HG02759 (cell line): Measurements from ENCODE around the gene INVS.
"Not testable (repeated sequence)": the region's sequence is repeated elsewhere in the genome, so short reads cannot be mapped to it uniquely, and the experiment has no call there.

Source experiments
- ATAC-seq: cut with Tn5 transposase; IDR thresholded peaks from one replicate; pipeline ENCODE4 v1.9.1; 2021; ENCODE audit warnings: mild to moderate bottlenecking, moderate library complexity; ENCODE audit not compliant: unreplicated experiment

INVS gene

GRCh38 chr9:100083448-100084127 lies 15.5 kb upstream of the INVS start:
- ATAC-seq = peak; percentile 33

DNA sequence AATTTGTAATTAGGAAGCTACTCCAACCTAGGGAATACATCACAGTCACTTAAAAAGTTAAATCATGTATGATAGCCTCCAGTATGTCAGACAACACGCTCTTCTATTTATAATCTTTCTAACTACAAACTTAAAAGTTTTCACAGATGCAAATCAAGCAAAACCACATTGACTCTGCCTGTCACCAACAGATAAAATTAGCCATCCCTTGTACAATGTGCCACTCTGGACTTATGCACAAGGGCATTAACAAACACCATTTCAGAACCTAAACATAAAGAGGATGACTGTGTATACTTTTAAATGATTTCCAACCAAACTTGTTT lies 15.0 kb upstream of the INVS start:
- ATAC-seq = peak; percentile 48

GRCh38 chr9:100084734-100085133 lies 14.3 kb upstream of the INVS start:
- peak; percentile 84 for ATAC-seq

- no peak for ATAC-seq
Observed at GRCh38 chr9:100086097-100086635, 12.9 kb upstream of the INVS start.

GRCh38 chr9:100087218-100087617 lies 11.8 kb upstream of the INVS start:
- ATAC-seq = no peak

GRCh38 chr9:100088202-100088601 lies 10.8 kb upstream of the INVS start:
- ATAC-seq = no peak

GRCh38 chr9:100090880-100091279 lies 8.2 kb upstream of the INVS start:
- no peak for ATAC-seq

GRCh38 chr9:100091650-100092049 lies 7.4 kb upstream of the INVS start:
- ATAC-seq = no peak

DNA sequence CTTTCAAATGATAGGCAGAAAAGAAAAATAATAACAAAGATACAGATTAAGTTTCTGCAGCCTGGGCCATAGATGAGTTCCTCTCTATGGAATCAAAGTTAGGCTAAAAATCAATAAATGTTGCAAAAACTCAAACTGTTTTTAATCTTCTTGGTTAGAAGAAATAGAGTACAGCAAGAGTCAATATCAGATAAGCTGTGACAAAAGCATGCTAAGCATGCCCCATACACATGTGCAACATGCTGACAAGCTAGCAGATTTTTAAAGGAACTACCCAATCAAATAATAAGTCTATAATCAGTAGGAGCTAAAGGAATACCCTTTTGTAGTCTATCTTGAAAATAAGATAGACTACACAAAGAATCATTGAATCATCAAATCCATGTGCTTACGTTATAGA lies 7.0 kb upstream of the INVS start:
- no peak for ATAC-seq

DNA sequence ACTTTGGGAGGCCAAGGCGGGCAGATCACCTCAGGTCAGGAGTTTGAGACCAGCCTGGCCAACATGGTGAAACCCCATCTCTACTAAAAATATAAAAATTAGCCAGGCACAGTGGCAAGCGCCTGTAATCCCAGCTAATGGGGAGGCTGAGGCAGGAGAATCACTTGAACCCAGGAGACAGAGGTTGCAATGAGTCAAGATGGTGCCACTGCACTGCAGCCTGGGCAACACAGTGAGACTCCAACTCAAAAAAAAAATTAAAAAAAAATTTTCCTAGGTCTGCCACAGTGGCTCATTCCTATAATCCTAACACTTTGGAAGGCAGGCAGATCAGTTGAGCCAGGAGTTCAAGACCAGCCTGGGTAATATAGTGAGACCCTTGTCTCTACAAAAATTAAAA lies 4.6 kb upstream of the INVS start:
- ATAC-seq = not testable (repeated sequence)

- no peak for ATAC-seq
Observed at GRCh38 chr9:100096378-100096916, 2.6 kb upstream of the INVS start.

DNA sequence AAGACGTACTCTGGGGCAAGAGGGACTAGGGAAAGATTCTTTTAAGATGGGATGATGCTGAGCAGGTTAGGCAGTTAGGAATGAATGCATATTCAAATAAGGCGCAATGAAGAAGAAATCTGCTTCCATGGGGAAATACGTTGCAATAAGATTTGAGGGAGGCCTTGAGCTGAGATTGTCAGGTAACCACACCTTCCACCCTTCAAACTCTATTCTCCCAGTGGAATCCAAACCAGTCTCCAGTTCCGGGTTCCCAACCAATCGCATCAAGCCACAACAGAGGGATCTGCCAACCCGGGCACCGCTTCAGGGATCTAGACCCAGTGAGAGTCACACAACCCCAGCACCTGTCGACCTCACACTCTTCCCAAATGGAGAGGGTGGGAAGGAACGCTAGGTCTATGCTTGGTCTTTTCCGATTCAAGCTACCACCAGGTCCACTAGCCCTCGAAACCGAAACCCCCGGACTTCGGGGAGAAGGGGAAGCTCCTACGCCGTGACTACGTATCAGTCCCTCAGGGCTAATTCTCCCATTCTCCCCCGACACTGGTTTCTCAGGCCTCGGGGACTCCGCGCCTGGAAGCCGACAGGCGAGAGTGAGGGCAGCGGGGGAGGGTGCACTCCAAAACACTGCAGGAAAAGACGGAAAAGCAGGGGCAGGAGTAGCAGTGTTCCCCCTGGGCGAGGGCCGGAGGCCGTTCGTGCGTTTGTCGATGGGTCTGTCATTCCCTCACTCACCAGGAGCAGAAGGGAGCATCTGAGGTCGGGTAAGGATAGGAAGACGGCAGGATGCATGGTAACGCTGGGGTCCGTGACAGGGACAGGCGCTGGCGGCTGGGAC lies 777 bp upstream of the INVS start:
- peak; percentile 20 for ATAC-seq

DNA sequence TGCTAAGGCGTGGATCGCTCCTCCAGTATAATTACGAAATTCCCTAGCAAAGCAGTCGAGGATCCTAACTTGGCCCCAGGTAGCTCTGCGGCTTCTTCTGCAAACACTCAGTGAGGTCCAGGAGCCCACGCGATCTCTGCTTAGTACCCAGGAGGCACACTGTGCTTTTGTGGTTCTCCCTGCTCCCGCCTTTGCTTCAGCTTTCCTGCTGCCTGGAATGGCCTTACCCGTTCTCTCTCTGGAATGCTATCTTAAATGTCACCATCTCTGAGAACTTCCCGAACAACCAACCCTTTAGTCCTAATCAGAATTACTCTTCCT lies 639 bp downstream of the INVS start:
- ATAC-seq = no peak

DNA sequence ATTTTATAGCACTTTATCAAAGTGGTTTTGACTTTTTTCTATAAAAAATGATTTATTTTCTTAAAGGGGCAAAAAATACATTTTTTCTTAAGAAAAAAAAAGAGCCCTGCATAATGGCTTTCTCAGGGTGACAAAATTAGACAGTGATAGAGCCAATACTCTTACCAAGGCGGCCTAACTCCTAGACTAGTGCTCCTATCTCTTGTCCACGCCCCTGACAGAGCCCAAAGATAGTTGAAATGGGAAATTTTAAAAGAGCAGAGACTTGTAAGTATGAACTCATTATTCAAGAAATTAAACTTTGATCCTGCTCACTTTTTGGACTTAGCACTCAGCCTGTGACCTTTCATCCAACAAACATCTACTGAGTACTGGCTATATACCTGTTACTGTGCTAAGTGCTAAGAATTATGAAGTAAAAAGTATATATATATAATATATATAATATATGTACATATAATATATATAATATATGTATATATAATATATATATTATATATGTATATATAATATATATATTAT lies 1.2 kb downstream of the INVS start:
- ATAC-seq = no peak

DNA sequence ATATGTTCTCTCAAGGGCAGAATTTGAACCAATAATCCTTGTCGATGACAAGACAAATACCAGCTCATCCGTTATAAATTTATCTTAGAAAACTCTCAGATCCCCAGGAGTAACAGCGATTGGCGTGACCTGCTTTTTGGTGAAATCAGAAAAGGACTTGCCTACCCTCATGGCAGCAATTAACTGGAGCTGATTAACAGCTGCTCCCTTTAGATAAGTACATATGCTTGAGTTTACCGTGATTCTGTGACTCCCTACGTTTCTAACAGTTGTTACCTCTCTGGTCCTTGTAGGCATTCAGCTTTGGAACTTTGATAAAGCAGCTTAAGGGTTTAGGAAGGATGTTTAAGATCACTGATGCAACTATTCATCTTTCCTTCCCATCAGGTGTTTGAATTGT lies 2.6 kb downstream of the INVS start:
- no peak for ATAC-seq

DNA sequence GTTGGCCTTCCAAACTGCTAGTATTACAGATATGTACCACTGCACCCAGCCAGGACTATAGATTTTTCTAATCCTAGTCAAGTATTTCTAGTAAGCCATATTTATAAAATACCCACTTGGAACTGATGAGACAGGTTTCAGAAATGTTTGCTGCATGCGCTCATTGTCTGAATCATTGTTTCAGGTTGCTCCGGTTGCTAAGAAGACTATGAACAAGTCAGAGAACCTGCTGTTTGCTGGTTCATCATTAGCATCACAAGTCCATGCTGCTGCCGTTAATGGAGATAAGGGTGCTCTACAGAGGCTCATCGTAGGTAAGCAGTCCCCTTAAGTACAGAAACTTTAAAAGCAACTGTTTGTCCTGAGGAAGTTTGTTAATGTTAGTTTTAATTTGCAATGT lies 5.3 kb downstream of the INVS start:
- no peak for ATAC-seq

DNA sequence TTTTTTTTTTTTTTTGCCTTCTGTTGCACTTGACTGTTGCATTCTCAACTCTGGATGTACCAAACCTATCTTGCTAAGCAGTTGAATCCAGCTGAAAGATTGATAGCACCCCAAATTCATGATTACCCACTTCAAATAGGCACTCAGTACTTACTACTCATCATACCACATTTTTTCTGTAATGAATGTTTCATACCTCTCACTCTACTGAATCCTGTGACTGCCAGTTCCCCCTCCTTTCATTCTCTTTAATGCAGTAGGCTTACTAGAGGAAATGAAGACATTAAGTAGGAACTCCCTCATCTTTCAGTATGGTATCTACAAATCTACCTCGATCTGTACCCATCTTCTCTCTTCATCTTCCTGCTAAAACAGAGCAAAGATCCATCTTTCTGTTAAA lies 6.8 kb downstream of the INVS start:
- no peak for ATAC-seq

DNA sequence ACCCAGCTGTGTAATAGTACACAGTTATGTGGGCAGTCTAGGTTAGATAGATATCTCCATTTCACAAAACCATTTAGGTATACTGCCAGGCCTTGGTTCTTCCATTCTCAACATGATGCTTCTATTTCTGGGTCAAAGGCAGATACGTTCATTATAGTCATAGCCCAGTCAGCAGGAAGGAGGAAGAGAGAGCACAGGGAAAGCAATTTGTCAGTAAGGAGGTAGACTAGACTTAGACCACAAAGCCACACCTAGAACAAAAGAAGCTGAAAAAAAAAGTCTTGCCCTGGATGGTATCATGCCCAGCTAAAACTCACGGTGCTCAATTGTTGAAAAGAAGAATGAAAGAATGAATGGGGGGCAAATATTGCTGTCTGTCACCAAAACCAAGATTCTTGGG lies 7.6 kb downstream of the INVS start:
- no peak for ATAC-seq

DNA sequence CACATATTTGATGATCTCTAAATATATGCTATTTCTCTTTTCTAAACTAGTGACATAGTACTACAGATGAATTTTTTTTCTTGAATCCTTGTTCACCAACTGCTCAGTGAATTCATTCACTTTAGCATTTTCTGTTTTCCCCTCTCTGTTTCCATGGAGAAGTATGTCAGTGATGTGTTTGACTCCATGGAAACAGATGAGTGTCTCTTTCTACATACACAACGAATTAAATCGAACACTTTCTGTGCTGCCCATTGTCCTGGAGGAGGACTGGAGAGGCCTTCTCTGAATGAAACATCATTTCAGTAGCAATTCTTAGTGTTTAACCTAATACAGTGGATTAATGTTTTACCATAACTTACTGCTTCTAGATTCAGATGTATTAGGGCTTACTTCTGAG lies 9.5 kb downstream of the INVS start:
- ATAC-seq = no peak

DNA sequence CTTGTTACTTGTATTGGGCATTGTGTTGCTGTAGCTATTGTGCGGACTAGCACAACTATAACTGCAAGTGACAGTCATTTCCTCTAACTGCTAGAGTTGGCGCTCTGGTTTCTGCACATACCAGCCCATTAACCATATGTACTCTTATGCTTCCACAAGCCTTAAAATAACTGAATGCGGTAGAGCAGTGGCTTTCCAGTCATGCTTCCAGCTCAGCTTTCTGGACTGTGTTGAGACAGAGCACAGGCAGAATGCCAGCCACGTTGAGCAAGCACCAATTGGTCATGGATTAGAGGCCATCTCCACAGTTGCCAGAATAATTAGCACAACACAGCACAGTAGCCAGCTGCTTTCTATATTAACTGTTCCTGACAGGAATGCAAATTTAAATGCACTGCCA lies 12.2 kb downstream of the INVS start:
- ATAC-seq = no peak

GRCh38 chr9:100112677-100113336 lies 13.8 kb downstream of the INVS start:
- ATAC-seq = no peak
